Liver (tissue), 9 donors: ENCODE measurements around the gene RTL1. TPM values are rescaled to one million over a fixed set of nuclear protein-coding genes. Genes with fewer than 3 reads are reported as not detected.

Experiments used
- DNase-seq: peaks from one replicate; pipeline ENCODE4 v3.0.0-alpha.2; 2017; ENCODE audit warnings: low spot score
- H3K27ac ChIP-seq, 2 donors: one replicate each; pipeline ENCODE4 v1.7.0; 2013; ENCODE audit warnings: inconsistent platforms in 2 of 2, low read length in 2 of 2, control low read depth in 1 of 2, low read depth in 1 of 2, mild to moderate bottlenecking in 1 of 2
- H3K27me3 ChIP-seq, 4 donors: one replicate each; pipeline versions ENCODE4 v1.6.1 to v1.7.0; 2013; ENCODE audit warnings: low read length in 3 of 4, inconsistent platforms in 1 of 4, mild to moderate bottlenecking in 1 of 4, moderate library complexity in 1 of 4; ENCODE audit not compliant: control insufficient read depth in 4 of 4, insufficient read depth in 4 of 4
- H3K36me3 ChIP-seq, 4 donors: one replicate each; pipeline versions ENCODE4 v1.6.1 to v1.7.0; 2013; ENCODE audit warnings: low read length in 3 of 4, mild to moderate bottlenecking in 3 of 4, low read depth in 1 of 4, moderate library complexity in 1 of 4; ENCODE audit not compliant: control insufficient read depth in 4 of 4, insufficient read depth in 3 of 4
- H3K4me1 ChIP-seq, 4 donors: one replicate each; pipeline versions ENCODE4 v1.6.1 to v1.7.0; 2013; ENCODE audit warnings: low read length in 3 of 4, mild to moderate bottlenecking in 3 of 4, moderate library complexity in 1 of 4; ENCODE audit not compliant: control insufficient read depth in 4 of 4, insufficient read depth in 4 of 4
- H3K4me3 ChIP-seq, 3 donors: one replicate each; pipeline versions ENCODE4 v1.6.1 to v1.7.0; 2013; ENCODE audit warnings: low read length in 3 of 3, control low read depth in 1 of 3, low read depth in 1 of 3, mild to moderate bottlenecking in 1 of 3
- H3K9ac ChIP-seq, 2 donors: one replicate each; pipeline ENCODE4 v1.7.0; 2013; ENCODE audit warnings: low read length in 2 of 2, mild to moderate bottlenecking in 2 of 2, moderate library complexity in 2 of 2, control low read depth in 1 of 2, low read depth in 1 of 2
- H3K9me3 ChIP-seq, 4 donors: one replicate each; pipeline versions ENCODE4 v1.6.1 to v1.7.0; 2013; ENCODE audit warnings: low read length in 3 of 4; ENCODE audit not compliant: control insufficient read depth in 4 of 4
- ATF3 ChIP-seq: IDR thresholded peaks from 2 replicates; pipeline ENCODE4 v1.6.1; 2016; ENCODE audit warnings: antibody characterized with exemption
- EGR1 ChIP-seq, 2 donors: IDR thresholded peaks; 2 replicates each; pipeline ENCODE4 v1.6.1; 2016 to 2018; ENCODE audit warnings: antibody characterized with exemption in 2 of 2, low read depth in 2 of 2
- FOXA1 ChIP-seq: IDR thresholded peaks from 2 replicates; pipeline ENCODE4 v1.6.1; 2016; ENCODE audit warnings: antibody characterized with exemption
- FOXA2 ChIP-seq: IDR thresholded peaks from 2 replicates; pipeline ENCODE4 v1.6.1; 2016; ENCODE audit warnings: antibody characterized with exemption
- GABPA ChIP-seq, 2 donors: IDR thresholded peaks in 1 of 2; conservative IDR thresholded peaks in 1 of 2; 2 replicates each; pipeline ENCODE4 v1.6.1; 2016; ENCODE audit warnings: antibody characterized with exemption in 2 of 2, mild to moderate bottlenecking in 1 of 2, moderate library complexity in 1 of 2
- HNF4A ChIP-seq, 2 donors: conservative IDR thresholded peaks; 2 replicates each; pipeline ENCODE4 v1.6.1; 2016; ENCODE audit warnings: antibody characterized with exemption in 2 of 2, mild to moderate bottlenecking in 2 of 2
- HNF4G ChIP-seq: IDR thresholded peaks from 2 replicates; pipeline ENCODE4 v1.6.1; 2016; ENCODE audit warnings: antibody characterized with exemption
- JUND ChIP-seq, 2 donors: IDR thresholded peaks; 2 replicates each; pipeline ENCODE4 v1.6.1; 2016; ENCODE audit warnings: antibody characterized with exemption in 2 of 2
- NR2F2 ChIP-seq: IDR thresholded peaks from 2 replicates; pipeline ENCODE4 v1.6.1; 2016; ENCODE audit warnings: antibody characterized with exemption
- RXRA ChIP-seq, 2 donors: IDR thresholded peaks; 2 replicates each; pipeline ENCODE4 v1.6.1; 2017 to 2018; ENCODE audit warnings: antibody characterized with exemption in 2 of 2, mild to moderate bottlenecking in 1 of 2
- SP1 ChIP-seq: IDR thresholded peaks from 2 replicates; pipeline ENCODE4 v1.6.1; 2018; ENCODE audit warnings: antibody characterized with exemption, mild to moderate bottlenecking
- TAF1 ChIP-seq: conservative IDR thresholded peaks from 2 replicates; pipeline ENCODE4 v1.6.1; 2016; ENCODE audit warnings: antibody characterized with exemption, mild to moderate bottlenecking
- ZBTB33 ChIP-seq: IDR thresholded peaks from 2 replicates; pipeline ENCODE4 v1.6.1; 2016; ENCODE audit warnings: antibody characterized with exemption
- WGBS: extraction: QIAGEN DNeasy Blood & Tissue Kit; methylation state at CpG from one replicate; pipeline ENCODE4 v1.1.7; 2013; 5-methylcytosine and 5-hydroxymethylcytosine counted together
- polyA plus RNA-seq, 2 donors: library from polyadenylated mRNA; stranded (reverse) in 1 of 2; unstranded in 1 of 2; fragments of 200-250 nt in 1 of 2; fragments of >200 nt in 1 of 2; fragmentation: Nextera tagmentation in 1 of 2; extraction: Ambion mirVana in 1 of 2; gene quantifications; one replicate each; pipeline versions ENCODE4 v1.2.1 to v1.2.3, GENCODE V29; 2013 to 2015
- total RNA-seq, 2 donors: library from RNA; depleted of rRNA; stranded (reverse); fragments of >200 nt; gene quantifications; one replicate each; pipeline ENCODE4 v1.2.3, GENCODE V29; 2014
- TF ChIP-seq, protein P1 (sequence below): fragments of 150-350 bp; IDR thresholded peaks from 2 replicates; pipeline ENCODE4 v1.5.1; 2017; ENCODE audit warnings: improper control_type of control experiment, low read depth, low read length; ENCODE audit not compliant: missing input control
- TF ChIP-seq, protein P2 (sequence below): IDR thresholded peaks from 2 replicates; pipeline ENCODE4 v1.6.1; 2016; ENCODE audit warnings: antibody characterized with exemption
- TF ChIP-seq, protein P3 (sequence below): IDR thresholded peaks from 2 replicates; pipeline ENCODE4 v1.6.1; 2016; ENCODE audit warnings: antibody characterized with exemption, mild to moderate bottlenecking
- donor health status: healthy.
- donor health status: healthy.
- donor health status: healthy.
- donor health status: healthy.
- donor health status: healthy.

Gene RTL1
- total and polyA plus RNA-seq, 4 donors: 0.04 to 0.05 TPM; not detected in 2

DNA sequence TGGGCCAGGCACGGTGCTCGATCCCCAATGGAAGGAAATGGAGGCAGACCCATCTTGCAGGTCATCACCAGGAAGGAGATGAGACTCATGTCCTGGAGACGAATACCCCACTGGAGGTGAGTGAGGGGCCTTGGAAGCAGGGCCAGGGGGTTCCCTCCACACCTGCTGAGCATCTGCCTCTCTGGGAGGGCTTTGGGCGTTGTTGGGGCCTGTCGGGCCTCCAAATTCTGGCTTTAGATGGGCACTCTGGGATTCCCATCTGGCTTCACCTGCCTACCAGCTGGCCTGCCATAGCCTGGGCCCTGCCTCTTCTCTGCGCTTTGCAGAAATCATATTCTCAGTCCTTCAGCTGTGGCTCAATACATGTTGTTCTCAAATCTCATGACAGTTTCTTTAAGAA, 13.9 kb downstream of the RTL1 start:
- H3K9me3 ChIP-seq: no peaks in the 10 kb centered on the region
- WGBS: 91% methylated on average over 6 of the region's 6 CpGs
- H3K36me3 ChIP-seq: no peaks in the 10 kb centered on the region
- peaks cover 0 to 2% (median 0%) of the 10 kb centered on the region in 4 donors for H3K27me3 ChIP-seq
- DNase-seq: no peak
- no peaks in the 10 kb centered on the region for H3K4me1 ChIP-seq
- TF ChIP-seq ATF3 (no peak), ZBTB33 (no peak), GABPA (IDR thresholded peaks at IDR 0.05 in 1 of 2, conservative IDR thresholded peaks at IDR 0.05 in 1 of 2) (no peak), FOXA2 (no peak), RXRA (IDR thresholded peaks at IDR 0.05) (no peak), HNF4A (conservative IDR thresholded peaks at IDR 0.05) (no peak), TAF1 (no peak), EGR1 (IDR thresholded peaks at IDR 0.05; ENCODE audit: low read depth in 2 of 2) (no peak), FOXA1 (no peak), NR2F2 (no peak), JUND (IDR thresholded peaks at IDR 0.05) (no peak)
- TF ChIP-seq, protein P1, sequence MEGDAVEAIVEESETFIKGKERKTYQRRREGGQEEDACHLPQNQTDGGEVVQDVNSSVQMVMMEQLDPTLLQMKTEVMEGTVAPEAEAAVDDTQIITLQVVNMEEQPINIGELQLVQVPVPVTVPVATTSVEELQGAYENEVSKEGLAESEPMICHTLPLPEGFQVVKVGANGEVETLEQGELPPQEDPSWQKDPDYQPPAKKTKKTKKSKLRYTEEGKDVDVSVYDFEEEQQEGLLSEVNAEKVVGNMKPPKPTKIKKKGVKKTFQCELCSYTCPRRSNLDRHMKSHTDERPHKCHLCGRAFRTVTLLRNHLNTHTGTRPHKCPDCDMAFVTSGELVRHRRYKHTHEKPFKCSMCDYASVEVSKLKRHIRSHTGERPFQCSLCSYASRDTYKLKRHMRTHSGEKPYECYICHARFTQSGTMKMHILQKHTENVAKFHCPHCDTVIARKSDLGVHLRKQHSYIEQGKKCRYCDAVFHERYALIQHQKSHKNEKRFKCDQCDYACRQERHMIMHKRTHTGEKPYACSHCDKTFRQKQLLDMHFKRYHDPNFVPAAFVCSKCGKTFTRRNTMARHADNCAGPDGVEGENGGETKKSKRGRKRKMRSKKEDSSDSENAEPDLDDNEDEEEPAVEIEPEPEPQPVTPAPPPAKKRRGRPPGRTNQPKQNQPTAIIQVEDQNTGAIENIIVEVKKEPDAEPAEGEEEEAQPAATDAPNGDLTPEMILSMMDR: no peak
- TF ChIP-seq, protein P2, sequence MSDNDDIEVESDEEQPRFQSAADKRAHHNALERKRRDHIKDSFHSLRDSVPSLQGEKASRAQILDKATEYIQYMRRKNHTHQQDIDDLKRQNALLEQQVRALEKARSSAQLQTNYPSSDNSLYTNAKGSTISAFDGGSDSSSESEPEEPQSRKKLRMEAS: no peak
- H3K9ac ChIP-seq: no peak overlapping the region
- no peak overlapping the region for H3K27ac ChIP-seq
- no peak overlapping the region for H3K4me3 ChIP-seq

DNA sequence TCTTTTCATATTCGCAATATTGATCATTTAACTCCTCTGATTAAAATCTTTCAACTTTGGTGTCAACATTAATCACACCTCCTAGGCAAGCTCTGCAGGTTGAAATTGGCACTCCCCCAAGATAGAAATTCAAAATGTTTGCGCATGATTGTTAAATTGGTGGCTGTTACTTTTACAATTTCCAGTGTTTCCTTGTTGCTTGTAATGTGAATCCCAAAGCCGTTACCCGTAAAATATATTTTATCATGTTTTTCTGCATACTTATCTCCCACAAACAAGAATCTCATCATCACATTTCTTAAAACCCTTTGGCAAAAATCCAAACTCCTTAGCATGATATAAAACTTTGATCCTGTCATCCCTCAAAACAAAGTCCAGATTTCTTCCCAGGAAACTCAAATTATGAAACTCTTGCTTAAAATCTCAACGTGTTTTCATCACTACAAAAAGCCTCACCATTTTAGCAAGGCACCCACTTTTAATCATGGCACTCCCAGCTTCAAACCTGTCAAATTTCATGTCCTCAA, 14.7 kb downstream of the RTL1 start:
- Histone ChIP-seq H3K4me3 (no peak overlapping the region), H3K27me3 (peaks cover 0 to 2% (median 0%) of the 10 kb centered on the region in 4 donors), H3K9me3 (no peaks in the 10 kb centered on the region), H3K36me3 (no peaks in the 10 kb centered on the region), H3K27ac (no peak overlapping the region), H3K4me1 (no peaks in the 10 kb centered on the region), H3K9ac (no peak overlapping the region)
- no peak for DNase-seq
- whole genome bisulfite sequencing: 63% methylated on average over 5 of the region's 5 CpGs
- TF ChIP-seq SP1: no peak
- no peak for TF ChIP-seq RXRA (IDR thresholded peaks at IDR 0.05)
- TF ChIP-seq FOXA1: no peak
- TF ChIP-seq HNF4A (conservative IDR thresholded peaks at IDR 0.05): no peak
- TF ChIP-seq, protein P3, sequence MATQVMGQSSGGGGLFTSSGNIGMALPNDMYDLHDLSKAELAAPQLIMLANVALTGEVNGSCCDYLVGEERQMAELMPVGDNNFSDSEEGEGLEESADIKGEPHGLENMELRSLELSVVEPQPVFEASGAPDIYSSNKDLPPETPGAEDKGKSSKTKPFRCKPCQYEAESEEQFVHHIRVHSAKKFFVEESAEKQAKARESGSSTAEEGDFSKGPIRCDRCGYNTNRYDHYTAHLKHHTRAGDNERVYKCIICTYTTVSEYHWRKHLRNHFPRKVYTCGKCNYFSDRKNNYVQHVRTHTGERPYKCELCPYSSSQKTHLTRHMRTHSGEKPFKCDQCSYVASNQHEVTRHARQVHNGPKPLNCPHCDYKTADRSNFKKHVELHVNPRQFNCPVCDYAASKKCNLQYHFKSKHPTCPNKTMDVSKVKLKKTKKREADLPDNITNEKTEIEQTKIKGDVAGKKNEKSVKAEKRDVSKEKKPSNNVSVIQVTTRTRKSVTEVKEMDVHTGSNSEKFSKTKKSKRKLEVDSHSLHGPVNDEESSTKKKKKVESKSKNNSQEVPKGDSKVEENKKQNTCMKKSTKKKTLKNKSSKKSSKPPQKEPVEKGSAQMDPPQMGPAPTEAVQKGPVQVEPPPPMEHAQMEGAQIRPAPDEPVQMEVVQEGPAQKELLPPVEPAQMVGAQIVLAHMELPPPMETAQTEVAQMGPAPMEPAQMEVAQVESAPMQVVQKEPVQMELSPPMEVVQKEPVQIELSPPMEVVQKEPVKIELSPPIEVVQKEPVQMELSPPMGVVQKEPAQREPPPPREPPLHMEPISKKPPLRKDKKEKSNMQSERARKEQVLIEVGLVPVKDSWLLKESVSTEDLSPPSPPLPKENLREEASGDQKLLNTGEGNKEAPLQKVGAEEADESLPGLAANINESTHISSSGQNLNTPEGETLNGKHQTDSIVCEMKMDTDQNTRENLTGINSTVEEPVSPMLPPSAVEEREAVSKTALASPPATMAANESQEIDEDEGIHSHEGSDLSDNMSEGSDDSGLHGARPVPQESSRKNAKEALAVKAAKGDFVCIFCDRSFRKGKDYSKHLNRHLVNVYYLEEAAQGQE: no peak
- no peak for TF ChIP-seq HNF4G
- TF ChIP-seq JUND (IDR thresholded peaks at IDR 0.05): no peak
- TF ChIP-seq GABPA (IDR thresholded peaks at IDR 0.05 in 1 of 2, conservative IDR thresholded peaks at IDR 0.05 in 1 of 2): no peak
- no peak for TF ChIP-seq TAF1
- no peak for TF ChIP-seq ZBTB33
